Keratinocyte (primary cell): ENCODE results near the gene RAB8B.

ENCODE experiments used
- CTCF ChIP-seq, 3 experiments: IDR thresholded peaks in 1 of 3; conservative IDR thresholded peaks in 1 of 3; optimal IDR thresholded peaks in 1 of 3; 2 replicates in 2 of 3; 3 replicates in 1 of 3; pipeline versions ENCODE3 to v1.5.1; 2011; ENCODE audit warnings: low read length in 3 of 3, mild to moderate bottlenecking in 3 of 3, moderate library complexity in 2 of 3, control low read depth in 1 of 3, inconsistent platforms in 1 of 3; ENCODE audit not compliant: insufficient read depth in 2 of 3; ENCODE audit errors: extremely low read depth in 1 of 3
- EZH2 ChIP-seq: IDR thresholded peaks from one replicate; pipeline ENCODE4 v1.6.1; 2012; ENCODE audit warnings: inconsistent platforms, mild to moderate bottlenecking, low read length, moderate library complexity

- no peak for TF ChIP-seq CTCF (optimal IDR thresholded peaks at IDR 0.05 in 1 of 3, IDR thresholded peaks at IDR 0.05 in 1 of 3, conservative IDR thresholded peaks at IDR 0.05 in 1 of 3; ENCODE audit: extremely low read depth in 1 of 3, insufficient read depth in 2 of 3, low read length in 3 of 3)
- no peak for TF ChIP-seq EZH2
Measured at GRCh38 chr15:63219196-63219710, 29.8 kb downstream of the RAB8B start.
